Large intestine (tissue), 3 donors: ENCODE measurements around the gene KRTAP3-2. TPM values are rescaled to one million over a fixed set of nuclear protein-coding genes. Genes with fewer than 3 reads are reported as not detected.
A peak's percentile ranks its signal among the peaks of the same experiment; 100 is the strongest.

Experiments used
- DNase-seq, 2 donors: peaks; one replicate each; pipeline versions ENCODE4 v3.0.0 to v3.0.0-alpha.2; 2013
- H3K27ac ChIP-seq: one replicate; pipeline ENCODE4 v1.5.1; 2013; ENCODE audit warnings: low read length
- H3K27me3 ChIP-seq: 2 replicates; pipeline ENCODE4 v1.6.1; 2013; ENCODE audit warnings: low read length; ENCODE audit not compliant: control insufficient read depth, insufficient read depth
- H3K36me3 ChIP-seq: 2 replicates; pipeline ENCODE4 v1.6.1; 2013; ENCODE audit warnings: low read length; ENCODE audit not compliant: control insufficient read depth, insufficient read depth
- H3K4me1 ChIP-seq: one replicate; pipeline ENCODE4 v1.6.1; 2013; ENCODE audit warnings: low read length; ENCODE audit not compliant: control insufficient read depth, insufficient read depth
- H3K4me3 ChIP-seq: one replicate; pipeline ENCODE4 v1.5.1; 2013; ENCODE audit warnings: low read length
- H3K9me3 ChIP-seq: one replicate; pipeline ENCODE4 v1.6.1; 2013; ENCODE audit warnings: mild to moderate bottlenecking, low read depth, low read length, moderate library complexity; ENCODE audit not compliant: control insufficient read depth
- WGBS: methylation state at CpG from one replicate; pipeline ENCODE4 v1.1.5; 2013; ENCODE audit warnings: low lambda C conversion rate; ENCODE audit not compliant: insufficient coverage; 5-methylcytosine and 5-hydroxymethylcytosine counted together
- polyA plus RNA-seq: library from polyadenylated mRNA; unstranded; fragments of 120-200 nt; gene quantifications from one replicate; pipeline ENCODE4 v1.2.1, GENCODE V29; 2013

The KRTAP3-2 gene
- polyA plus RNA-seq, 1 donor = not detected

DNA sequence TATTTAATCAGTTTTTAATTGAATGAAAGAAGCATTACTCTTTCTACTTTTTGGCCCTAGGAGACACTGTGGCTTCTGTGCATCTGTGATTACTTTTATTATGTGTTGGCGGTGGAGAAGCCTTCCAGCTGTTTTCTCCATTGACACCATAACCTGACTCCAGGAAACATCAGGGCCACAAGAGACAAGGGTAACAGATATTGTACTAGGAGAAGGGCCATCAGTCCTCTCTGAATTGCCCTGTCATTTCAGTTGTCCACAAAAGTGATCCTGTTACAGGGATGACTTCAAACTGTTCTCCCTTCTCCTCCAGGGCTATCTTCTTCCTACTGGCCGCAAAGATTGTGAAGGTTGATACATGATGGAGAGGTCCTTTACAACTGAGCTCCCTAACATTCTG, 47.6 kb downstream of the KRTAP3-2 start:
- H3K36me3 ChIP-seq = no peaks in the 10 kb centered on the region
- no CpG with 5 or more reads among the region's 2 CpGs for WGBS
- peaks cover 4% of the 10 kb centered on the region for H3K27me3 ChIP-seq
- no peak overlapping the region for H3K4me3 ChIP-seq
- H3K4me1 ChIP-seq = peaks cover 9% of the 10 kb centered on the region
- no peaks in the 10 kb centered on the region for H3K9me3 ChIP-seq
- no peak overlapping the region for H3K27ac ChIP-seq
- DNase-seq = no peak

- Histone ChIP-seq H3K4me3 (no peak overlapping the region), H3K27ac (no peak overlapping the region), H3K9me3 (no peaks in the 10 kb centered on the region), H3K4me1 (peaks cover 9% of the 10 kb centered on the region), H3K36me3 (no peaks in the 10 kb centered on the region), H3K27me3 (peaks cover 4% of the 10 kb centered on the region)
- WGBS = no CpG with 5 or more reads among the region's 2 CpGs
- DNase-seq = no peak
These were observed 48.6 kb downstream of the KRTAP3-2 start for GRCh38 chr17:40951011-40951622.

- Histone ChIP-seq H3K4me1 (peaks cover 9% of the 10 kb centered on the region), H3K4me3 (no peak overlapping the region), H3K27ac (no peak overlapping the region), H3K36me3 (no peaks in the 10 kb centered on the region), H3K27me3 (peaks cover 4% of the 10 kb centered on the region), H3K9me3 (no peaks in the 10 kb centered on the region)
- 68% methylated on average over 4 of the region's 7 CpGs for WGBS
- DNase-seq = no peak
These were observed 49.5 kb downstream of the KRTAP3-2 start for GRCh38 chr17:40950176-40950575.

GRCh38 chr17:40949418-40949817, 50.3 kb downstream of the KRTAP3-2 start:
- no peak overlapping the region for H3K4me3 ChIP-seq
- H3K27me3 ChIP-seq = peaks cover 4% of the 10 kb centered on the region
- H3K9me3 ChIP-seq = no peaks in the 10 kb centered on the region
- H3K4me1 ChIP-seq = peaks cover 9% of the 10 kb centered on the region
- H3K36me3 ChIP-seq = no peaks in the 10 kb centered on the region
- DNase-seq = peak; percentile 49 to 79
- WGBS = no CpG with 5 or more reads among the region's 10 CpGs
- H3K27ac ChIP-seq = peak overlapping the region; percentile 14

Other genes starting within 250 kb of the KRTAP3-2 start
- 0.75 TPM for gene KRT25, start 244.6 kb downstream of the KRTAP3-2 start, polyA plus RNA-seq
- gene KRT26, start 227.7 kb downstream of the KRTAP3-2 start, polyA plus RNA-seq = not detected
- gene KRT27, start 217.4 kb downstream of the KRTAP3-2 start, polyA plus RNA-seq = not detected
- gene KRT28, start 199.9 kb downstream of the KRTAP3-2 start, polyA plus RNA-seq = not detected
- 40.7 TPM for gene KRT10, start 177.3 kb downstream of the KRTAP3-2 start, polyA plus RNA-seq
- gene KRT12, start 132.7 kb downstream of the KRTAP3-2 start, polyA plus RNA-seq = 0.16 TPM
- 31.7 TPM for gene KRT20, start 114.7 kb downstream of the KRTAP3-2 start, polyA plus RNA-seq
- gene KRT23, start 62.3 kb downstream of the KRTAP3-2 start, polyA plus RNA-seq = 0.18 TPM
- gene KRT39, start 33.0 kb downstream of the KRTAP3-2 start, polyA plus RNA-seq = not detected
- 0.07 TPM for gene KRT40, start 15.6 kb downstream of the KRTAP3-2 start, polyA plus RNA-seq
- not detected for gene KRTAP3-3, start 5.7 kb downstream of the KRTAP3-2 start, polyA plus RNA-seq
- gene KRTAP3-1, start 9.2 kb upstream of the KRTAP3-2 start, polyA plus RNA-seq = not detected
- gene KRTAP1-5, start 27.3 kb upstream of the KRTAP3-2 start, polyA plus RNA-seq = not detected
- not detected for gene KRTAP1-4, start 30.3 kb upstream of the KRTAP3-2 start, polyA plus RNA-seq
- not detected for gene KRTAP1-3, start 35.0 kb upstream of the KRTAP3-2 start, polyA plus RNA-seq
- not detected for gene KRTAP1-1, start 41.5 kb upstream of the KRTAP3-2 start, polyA plus RNA-seq
- gene KRTAP2-1, start 47.4 kb upstream of the KRTAP3-2 start, polyA plus RNA-seq = not detected
- not detected for gene KRTAP2-2, start 55.3 kb upstream of the KRTAP3-2 start, polyA plus RNA-seq
- not detected for gene KRTAP2-3, start 60.2 kb upstream of the KRTAP3-2 start, polyA plus RNA-seq
- not detected for gene KRTAP2-4, start 66.0 kb upstream of the KRTAP3-2 start, polyA plus RNA-seq
- not detected for gene KRTAP4-7, start 84.2 kb upstream of the KRTAP3-2 start, polyA plus RNA-seq
- not detected for gene KRTAP4-8, start 98.2 kb upstream of the KRTAP3-2 start, polyA plus RNA-seq
- gene KRTAP4-16, start 102.3 kb upstream of the KRTAP3-2 start, polyA plus RNA-seq = not detected
- gene KRTAP4-9, start 105.5 kb upstream of the KRTAP3-2 start, polyA plus RNA-seq = not detected
- gene KRTAP4-11, start 118.5 kb upstream of the KRTAP3-2 start, polyA plus RNA-seq = not detected
- not detected for gene KRTAP4-12, start 124.3 kb upstream of the KRTAP3-2 start, polyA plus RNA-seq
- gene KRTAP4-6, start 140.6 kb upstream of the KRTAP3-2 start, polyA plus RNA-seq = not detected
- gene KRTAP4-5, start 149.9 kb upstream of the KRTAP3-2 start, polyA plus RNA-seq = not detected
- gene KRTAP4-4, start 160.8 kb upstream of the KRTAP3-2 start, polyA plus RNA-seq = not detected
- not detected for gene KRTAP4-3, start 168.3 kb upstream of the KRTAP3-2 start, polyA plus RNA-seq
- gene KRTAP4-2, start 178.3 kb upstream of the KRTAP3-2 start, polyA plus RNA-seq = not detected
- not detected for gene KRTAP4-1, start 185.0 kb upstream of the KRTAP3-2 start, polyA plus RNA-seq
- gene KRTAP9-1, start 190.0 kb upstream of the KRTAP3-2 start, polyA plus RNA-seq = not detected
- gene KRTAP9-2, start 226.7 kb upstream of the KRTAP3-2 start, polyA plus RNA-seq = not detected
- gene KRTAP9-3, start 232.5 kb upstream of the KRTAP3-2 start, polyA plus RNA-seq = not detected
- gene KRTAP9-8, start 238.1 kb upstream of the KRTAP3-2 start, polyA plus RNA-seq = not detected
- gene KRTAP9-4, start 249.8 kb upstream of the KRTAP3-2 start, polyA plus RNA-seq = not detected